Testis (tissue), 2 donors: Measurements from ENCODE around the gene NOC2L.

Source experiments
- POLR2A ChIP-seq: fragments of 450-650 bp; IDR thresholded peaks from one replicate; pipeline ENCODE4 v1.6.1; 2017; ENCODE audit warnings: antibody characterized with exemption, mild to moderate bottlenecking, moderate library complexity
- TF ChIP-seq, protein P1 (sequence below), 3 experiments: fragments of 450-650 bp in 2 of 3; fragments of 200-600 bp in 1 of 3; sonication (generic) in 1 of 3; IDR thresholded peaks; one replicate each; pipeline ENCODE4 v1.5.1; 2016 to 2019; ENCODE audit warnings: antibody characterized with exemption in 3 of 3, mild to moderate bottlenecking in 2 of 3, moderate library complexity in 1 of 3

DNA sequence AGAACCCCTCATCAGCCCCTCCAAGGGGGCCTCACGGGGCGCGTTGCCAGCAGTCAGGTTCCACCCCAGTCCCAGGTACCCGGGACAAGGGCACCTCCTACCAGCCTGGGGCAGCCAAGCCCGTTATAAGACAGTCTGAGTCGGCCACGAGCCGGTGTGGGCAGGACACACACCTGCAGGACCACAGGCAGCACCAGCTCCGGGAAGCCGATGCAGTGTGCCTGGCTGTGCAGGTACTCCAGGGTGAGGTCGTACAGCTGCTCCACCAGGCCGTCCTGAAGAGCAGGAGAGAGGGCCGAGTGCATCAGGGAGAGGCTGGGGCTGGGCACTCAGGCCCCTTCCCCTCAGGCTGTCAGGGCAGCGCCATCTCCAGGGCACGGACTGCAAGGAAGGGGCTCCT is 11.1 kb downstream of the NOC2L start:
- no peak for TF ChIP-seq POLR2A
- TF ChIP-seq, protein P1, sequence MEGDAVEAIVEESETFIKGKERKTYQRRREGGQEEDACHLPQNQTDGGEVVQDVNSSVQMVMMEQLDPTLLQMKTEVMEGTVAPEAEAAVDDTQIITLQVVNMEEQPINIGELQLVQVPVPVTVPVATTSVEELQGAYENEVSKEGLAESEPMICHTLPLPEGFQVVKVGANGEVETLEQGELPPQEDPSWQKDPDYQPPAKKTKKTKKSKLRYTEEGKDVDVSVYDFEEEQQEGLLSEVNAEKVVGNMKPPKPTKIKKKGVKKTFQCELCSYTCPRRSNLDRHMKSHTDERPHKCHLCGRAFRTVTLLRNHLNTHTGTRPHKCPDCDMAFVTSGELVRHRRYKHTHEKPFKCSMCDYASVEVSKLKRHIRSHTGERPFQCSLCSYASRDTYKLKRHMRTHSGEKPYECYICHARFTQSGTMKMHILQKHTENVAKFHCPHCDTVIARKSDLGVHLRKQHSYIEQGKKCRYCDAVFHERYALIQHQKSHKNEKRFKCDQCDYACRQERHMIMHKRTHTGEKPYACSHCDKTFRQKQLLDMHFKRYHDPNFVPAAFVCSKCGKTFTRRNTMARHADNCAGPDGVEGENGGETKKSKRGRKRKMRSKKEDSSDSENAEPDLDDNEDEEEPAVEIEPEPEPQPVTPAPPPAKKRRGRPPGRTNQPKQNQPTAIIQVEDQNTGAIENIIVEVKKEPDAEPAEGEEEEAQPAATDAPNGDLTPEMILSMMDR (IDR thresholded peaks at IDR 0.05) = no peak
